Calu3 (cell line): ENCODE results near the gene TMPRSS13. TPM values are rescaled to one million over a fixed set of nuclear protein-coding genes. Genes with fewer than 3 reads are reported as not detected.

Experiments
- BruUV-seq: library from RNA; stranded (reverse); fragments of 400-500 nt; replicated peaks from 2 replicates; lab custom pipeline; 2021; lab: Mats Ljungman, UMichigan
- CTCF ChIA-PET: fragments of 300-600 bp; sonication (Branson Sonifier 250); formaldehyde crosslinking; loops from one replicate; lab custom pipeline; 2022; ENCODE audit warnings: antibody characterized with exemption; lab: Charles Lee
- DNase-seq: peaks from one replicate; pipeline ENCODE4 v3.0.0; 2022
- H3K27ac Mint-ChIP-seq: one replicate; pipeline ENCODE4 v1.8.0; 2022; ENCODE audit warnings: mixed read lengths; ENCODE audit not compliant: unreplicated experiment
- H3K27me3 Mint-ChIP-seq: one replicate; pipeline ENCODE4 v1.8.0; 2022; ENCODE audit warnings: mixed read lengths; ENCODE audit not compliant: unreplicated experiment
- H3K36me3 Mint-ChIP-seq: one replicate; pipeline ENCODE4 v1.8.0; 2022; ENCODE audit warnings: mild to moderate bottlenecking, moderate library complexity, mixed read lengths; ENCODE audit not compliant: insufficient read depth, unreplicated experiment
- H3K4me1 Mint-ChIP-seq: one replicate; pipeline ENCODE4 v1.8.0; 2022; ENCODE audit warnings: mild to moderate bottlenecking, low read depth, mixed read lengths; ENCODE audit not compliant: unreplicated experiment
- H3K4me3 Mint-ChIP-seq: one replicate; pipeline ENCODE4 v1.8.0; 2022; ENCODE audit warnings: mild to moderate bottlenecking, low read depth, moderate library complexity, mixed read lengths; ENCODE audit not compliant: unreplicated experiment
- H3K9me3 Mint-ChIP-seq: one replicate; pipeline ENCODE4 v1.8.0; 2022; ENCODE audit warnings: low read depth, mixed read lengths; ENCODE audit not compliant: unreplicated experiment
- CTCF ChIP-seq: fragments of 200-600 bp; IDR thresholded peaks from one replicate; pipeline ENCODE4 v1.8.0; 2022; ENCODE audit warnings: antibody characterized with exemption; ENCODE audit not compliant: unreplicated experiment
- intact Hi-C: fragments of 100-400 bp; cut with micrococcal nuclease; formaldehyde crosslinking; loops from one replicate; pipeline ENCODE4 v1.10.0; 2022; ENCODE audit not compliant: unreplicated experiment
- total RNA-seq: library from RNA; stranded (reverse); gene quantifications from 2 replicates; pipeline ENCODE4 v1.2.3, GENCODE V29; 2022

Gene TMPRSS13
- total RNA-seq, 1 experiment from 2014 or later = 2.3 TPM

DNA sequence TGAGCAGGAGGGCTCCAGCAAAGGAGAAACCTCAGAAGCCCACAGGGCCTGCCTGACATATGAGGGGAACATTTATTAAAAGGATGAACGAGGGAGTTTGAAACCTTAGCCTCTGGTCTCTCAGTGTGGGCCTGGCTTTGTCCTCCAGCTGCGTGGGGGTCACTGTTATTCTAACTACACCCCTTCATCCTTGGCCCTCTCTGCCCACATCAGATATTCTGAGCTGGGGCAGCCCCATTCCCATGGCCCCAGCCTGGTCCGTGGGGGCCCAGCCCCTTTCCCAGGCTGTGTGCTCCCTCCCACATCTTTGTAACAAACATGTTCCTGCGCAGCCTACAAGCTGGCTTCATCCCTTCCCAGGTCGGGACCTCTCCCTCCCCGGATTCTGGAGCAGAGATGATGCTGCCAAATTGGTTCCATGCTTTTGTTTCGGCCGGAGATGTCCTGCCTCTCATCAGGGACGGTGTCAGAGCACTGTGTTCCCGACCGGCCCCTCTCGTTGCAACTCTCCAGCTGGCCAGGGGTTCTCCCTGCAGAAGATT lies 56.7 kb downstream of the TMPRSS13 start:
- BruUV-seq = no TSS peak
- peaks cover 7% of the 10 kb centered on the region for H3K36me3 Mint-ChIP-seq
- CTCF ChIA-PET = no interaction called here
- TF ChIP-seq CTCF = no peak
- peaks cover 8% of the 10 kb centered on the region for H3K4me1 Mint-ChIP-seq
- no peak for DNase-seq
- peaks cover 72% of the 10 kb centered on the region for H3K27me3 Mint-ChIP-seq
- intact Hi-C loops = no loop called here
- H3K4me3 Mint-ChIP-seq = no peak overlapping the region
- no peak overlapping the region for H3K27ac Mint-ChIP-seq
- H3K9me3 Mint-ChIP-seq = no peaks in the 10 kb centered on the region

DNA sequence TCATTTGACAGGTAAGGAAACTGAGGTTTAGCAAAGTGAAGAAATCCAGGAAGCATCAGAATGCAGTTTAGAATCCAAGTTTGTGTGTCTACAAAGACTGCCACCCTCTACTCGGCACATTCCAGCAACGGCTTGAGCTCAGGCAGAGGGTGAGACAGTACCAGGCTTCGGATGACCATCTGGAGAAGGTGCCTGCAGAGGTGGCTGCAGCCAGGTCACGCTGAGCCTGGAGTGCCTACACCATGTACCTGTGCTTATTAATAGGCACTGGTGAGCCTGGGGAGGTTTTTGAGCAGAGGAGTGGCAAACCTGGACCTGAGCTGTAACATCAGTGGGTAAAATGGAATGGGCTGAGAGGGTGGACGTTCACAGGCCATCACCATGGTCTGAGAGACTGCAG lies 57.4 kb downstream of the TMPRSS13 start:
- no peak overlapping the region for H3K4me3 Mint-ChIP-seq
- CTCF ChIA-PET = no interaction called here
- no peak for DNase-seq
- H3K4me1 Mint-ChIP-seq = peaks cover 8% of the 10 kb centered on the region
- no peak overlapping the region for H3K27ac Mint-ChIP-seq
- no peak for TF ChIP-seq CTCF
- H3K27me3 Mint-ChIP-seq = peaks cover 72% of the 10 kb centered on the region
- intact Hi-C loops = no loop called here
- peaks cover 7% of the 10 kb centered on the region for H3K36me3 Mint-ChIP-seq
- no peaks in the 10 kb centered on the region for H3K9me3 Mint-ChIP-seq
- no TSS peak for BruUV-seq

DNA sequence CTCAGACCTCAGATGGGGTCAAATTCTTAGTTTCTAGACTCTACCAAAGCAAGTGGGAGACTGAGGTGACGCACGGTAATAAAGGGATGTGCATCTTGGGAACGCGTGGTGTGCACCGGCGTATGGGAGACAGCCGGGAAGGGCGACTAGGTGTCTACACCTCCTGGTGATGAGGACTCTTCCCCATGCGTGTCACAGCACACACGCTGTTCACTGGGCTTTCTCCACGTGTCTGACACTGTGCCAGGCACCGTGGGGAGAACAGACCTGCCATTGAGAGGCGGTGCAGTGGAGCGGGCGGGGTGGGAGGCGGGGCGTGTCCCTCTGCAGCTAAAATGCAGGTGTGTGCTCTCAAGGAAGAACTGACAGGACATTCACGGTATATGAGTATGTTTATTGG lies 58.0 kb downstream of the TMPRSS13 start:
- peaks cover 5% of the 10 kb centered on the region for H3K4me1 Mint-ChIP-seq
- intact Hi-C loops = no loop called here

GRCh38 chr11:117870103-117870952 lies 58.9 kb downstream of the TMPRSS13 start:
- no peak overlapping the region for H3K4me3 Mint-ChIP-seq
- H3K27me3 Mint-ChIP-seq = peaks cover 72% of the 10 kb centered on the region
- intact Hi-C loops = no loop called here
- BruUV-seq = no TSS peak
- H3K27ac Mint-ChIP-seq = no peak overlapping the region
- CTCF ChIA-PET = no interaction called here
- peak; percentile 23 for DNase-seq
- TF ChIP-seq CTCF = no peak
- H3K36me3 Mint-ChIP-seq = no peaks in the 10 kb centered on the region
- no peaks in the 10 kb centered on the region for H3K9me3 Mint-ChIP-seq
- H3K4me1 Mint-ChIP-seq = no peaks in the 10 kb centered on the region

More for the DNA sequence above, 58.0 kb downstream of the TMPRSS13 start:
- Mint-ChIP-seq H3K36me3 (peaks cover 4% of the 10 kb centered on the region), H3K27me3 (peaks cover 72% of the 10 kb centered on the region), H3K9me3 (no peaks in the 10 kb centered on the region), H3K27ac (no peak overlapping the region), H3K4me3 (no peak overlapping the region)
- BruUV-seq = no TSS peak
- DNase-seq = no peak
- no peak for TF ChIP-seq CTCF
- CTCF ChIA-PET = no interaction called here
